GM12891 (cell line): Measurements from ENCODE around the gene NUP155.
A peak's percentile ranks its signal among the peaks of the same experiment; 100 is the strongest.
"Not testable (repeated sequence)": the region's sequence is repeated elsewhere in the genome, so short reads cannot be mapped to it uniquely, and the experiment has no call there.

Experiments
- DNase-seq: peaks from one replicate; pipeline ENCODE4 v3.0.0; 2011; ENCODE audit warnings: low spot score; ENCODE audit not compliant: insufficient read length
- FAIRE-seq: peaks from 2 replicates; lab custom pipeline; 2011; peaks lifted over from hg19 to GRCh38; lab: Jason Lieb, UNC
- PAX5 ChIP-seq: IDR thresholded peaks from 2 replicates; pipeline ENCODE4 v1.6.1; 2011; ENCODE audit warnings: low read length, moderate library complexity, mild to moderate bottlenecking; ENCODE audit not compliant: insufficient read depth, severe bottlenecking
- POLR2A ChIP-seq: IDR thresholded peaks from 2 replicates; pipeline ENCODE4 v1.6.1; 2011; ENCODE audit warnings: low read depth, low read length, control low read depth
- POLR2AphosphoS5 ChIP-seq: IDR thresholded peaks from 2 replicates; pipeline ENCODE4 v1.6.1; 2011; ENCODE audit warnings: low read depth, low read length, control low read depth
- POU2F2 ChIP-seq: IDR thresholded peaks from 2 replicates; pipeline ENCODE4 v1.6.1; 2011; ENCODE audit warnings: low read depth, mild to moderate bottlenecking, control low read depth, low read length, moderate library complexity
- SPI1 ChIP-seq: IDR thresholded peaks from 2 replicates; pipeline ENCODE4 v1.6.1; 2011; ENCODE audit warnings: low read depth, low read length, control low read depth
- TAF1 ChIP-seq: IDR thresholded peaks from 2 replicates; pipeline ENCODE4 v1.6.1; 2011; ENCODE audit warnings: low read depth, low read length, control low read depth

NUP155 gene

DNA sequence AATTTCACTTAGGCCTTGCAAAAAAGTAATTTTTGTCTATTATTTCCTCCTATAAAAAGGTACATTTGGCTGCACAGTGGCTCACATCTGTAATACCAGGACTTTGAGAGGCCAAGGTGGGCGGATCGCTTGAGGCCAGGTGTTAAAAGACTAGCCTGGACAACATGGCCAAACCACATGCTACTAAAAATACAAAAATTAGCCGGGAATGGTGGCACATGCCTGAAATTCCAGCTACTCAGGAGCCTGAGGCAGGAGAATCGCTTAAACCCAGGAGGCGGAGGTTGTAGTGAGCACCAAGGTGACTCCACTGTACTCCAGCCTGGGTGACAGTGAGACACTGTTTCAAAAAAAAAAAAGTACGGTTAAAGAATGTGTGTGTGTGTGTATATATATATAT, 15.7 kb downstream of the NUP155 start:
- DNase-seq (no peak), FAIRE-seq (no peak)
- TF ChIP-seq TAF1 (no peak), SPI1 (no peak), POLR2AphosphoS5 (no peak), PAX5 (no peak), POLR2A (no peak), POU2F2 (no peak)

DNA sequence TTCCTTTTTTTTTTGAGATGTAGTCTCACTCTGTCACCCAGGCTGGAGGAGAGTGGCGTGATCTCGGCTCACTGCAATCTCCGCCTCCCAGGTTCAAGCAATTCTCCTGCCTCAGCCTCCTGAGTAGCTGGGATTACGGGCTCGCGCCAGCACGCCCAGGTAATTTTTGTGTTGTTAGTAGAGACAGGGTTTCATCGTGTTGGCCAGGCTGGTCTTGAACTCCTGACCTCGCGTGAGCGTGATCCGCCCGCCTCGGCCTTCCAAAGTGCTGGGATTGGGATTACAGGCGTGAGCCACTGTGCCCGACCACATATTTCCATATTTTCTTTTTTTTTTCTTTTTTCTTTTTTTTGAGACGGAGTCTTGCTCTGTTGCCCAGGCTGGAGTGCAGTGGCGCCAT, 28.2 kb downstream of the NUP155 start:
- not testable (repeated sequence) for DNase-seq, FAIRE-seq

- not testable (repeated sequence) for FAIRE-seq
Measured at GRCh38 chr5:37334754-37335153, 36.2 kb downstream of the NUP155 start.

GRCh38 chr5:37326536-37326935, 44.4 kb downstream of the NUP155 start:
- FAIRE-seq (no peak), DNase-seq (no peak)
- TF ChIP-seq POU2F2, result no peak
- no peak for TF ChIP-seq TAF1
- TF ChIP-seq SPI1, result no peak
- TF ChIP-seq PAX5, result no peak
- TF ChIP-seq POLR2AphosphoS5, result no peak
- no peak for TF ChIP-seq POLR2A

More at GRCh38 chr5:37334754-37335153, 36.2 kb downstream of the NUP155 start:
- DNase-seq, result not testable (repeated sequence)

GRCh38 chr5:37323607-37324006, 47.3 kb downstream of the NUP155 start:
- FAIRE-seq (no peak), DNase-seq (no peak)
- no peak for TF ChIP-seq TAF1
- TF ChIP-seq PAX5, result no peak
- no peak for TF ChIP-seq POLR2A
- TF ChIP-seq POU2F2, result no peak
- TF ChIP-seq SPI1, result no peak
- TF ChIP-seq POLR2AphosphoS5, result no peak

GRCh38 chr5:37319037-37319782, 51.7 kb downstream of the NUP155 start:
- FAIRE-seq, result no peak
- no peak for TF ChIP-seq SPI1
- no peak for TF ChIP-seq POLR2A
- no peak for TF ChIP-seq POU2F2
- TF ChIP-seq PAX5, result no peak
- TF ChIP-seq POLR2AphosphoS5, result no peak
- TF ChIP-seq TAF1, result no peak
- DNase-seq, result no peak

DNA sequence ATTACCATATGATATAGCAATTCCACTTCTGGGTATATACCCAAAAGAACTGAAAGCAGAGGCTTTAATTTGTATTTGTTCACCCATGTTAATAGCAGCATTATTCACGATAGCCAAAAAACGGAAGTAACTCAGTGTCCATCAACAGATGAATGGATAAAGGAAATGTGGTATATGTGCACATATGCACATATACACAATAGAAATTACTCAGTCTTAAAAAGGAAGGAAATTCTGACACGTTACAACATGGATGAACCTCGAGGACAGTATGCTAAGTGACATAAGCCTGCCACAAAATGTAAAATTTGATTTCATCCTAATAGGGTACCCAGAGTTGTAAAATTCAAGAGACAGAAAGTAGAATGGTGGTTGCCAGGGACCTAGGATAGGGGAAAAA, 54.9 kb downstream of the NUP155 start:
- FAIRE-seq (peak; percentile 9), DNase-seq (no peak)
- no peak for TF ChIP-seq POLR2AphosphoS5
- TF ChIP-seq TAF1, result no peak
- TF ChIP-seq POU2F2, result no peak
- TF ChIP-seq SPI1, result no peak
- TF ChIP-seq POLR2A, result no peak

DNA sequence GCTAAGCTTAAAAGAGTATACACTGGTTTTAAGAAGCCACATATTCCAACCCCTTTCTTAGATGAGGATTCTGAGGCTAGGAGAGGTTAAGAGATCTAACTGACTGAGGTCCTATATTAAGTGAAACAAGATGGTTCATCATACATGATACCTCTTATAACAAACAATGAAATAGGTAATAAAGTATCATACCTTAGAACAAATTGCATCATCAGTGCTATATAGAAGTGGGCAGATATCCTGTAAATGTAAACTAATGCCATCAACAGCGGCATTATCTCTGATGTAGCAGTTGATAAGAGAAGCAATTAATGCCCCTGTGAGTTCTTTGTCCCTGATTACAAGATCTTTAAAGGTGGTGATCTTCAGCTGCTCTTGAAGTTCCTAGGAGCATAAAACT, 60.5 kb downstream of the NUP155 start:
- TF ChIP-seq POLR2AphosphoS5 (no peak), SPI1 (no peak), POLR2A (no peak), TAF1 (no peak), POU2F2 (no peak), PAX5 (no peak)
- FAIRE-seq, result no peak
- no peak for DNase-seq

GRCh38 chr5:37308793-37309192, 62.1 kb downstream of the NUP155 start:
- FAIRE-seq (no peak), DNase-seq (no peak)
- TF ChIP-seq PAX5 (no peak), TAF1 (no peak), POLR2A (no peak), POLR2AphosphoS5 (no peak), SPI1 (no peak), POU2F2 (no peak)

- no peak for DNase-seq
- no peak for FAIRE-seq
- TF ChIP-seq PAX5 (no peak), TAF1 (no peak), POLR2A (no peak), SPI1 (no peak), POU2F2 (no peak), POLR2AphosphoS5 (no peak)
Measured at GRCh38 chr5:37304888-37305287, 66.0 kb downstream of the NUP155 start.

GRCh38 chr5:37296313-37296712, 74.6 kb downstream of the NUP155 start:
- DNase-seq, FAIRE-seq: not testable (repeated sequence)

DNA sequence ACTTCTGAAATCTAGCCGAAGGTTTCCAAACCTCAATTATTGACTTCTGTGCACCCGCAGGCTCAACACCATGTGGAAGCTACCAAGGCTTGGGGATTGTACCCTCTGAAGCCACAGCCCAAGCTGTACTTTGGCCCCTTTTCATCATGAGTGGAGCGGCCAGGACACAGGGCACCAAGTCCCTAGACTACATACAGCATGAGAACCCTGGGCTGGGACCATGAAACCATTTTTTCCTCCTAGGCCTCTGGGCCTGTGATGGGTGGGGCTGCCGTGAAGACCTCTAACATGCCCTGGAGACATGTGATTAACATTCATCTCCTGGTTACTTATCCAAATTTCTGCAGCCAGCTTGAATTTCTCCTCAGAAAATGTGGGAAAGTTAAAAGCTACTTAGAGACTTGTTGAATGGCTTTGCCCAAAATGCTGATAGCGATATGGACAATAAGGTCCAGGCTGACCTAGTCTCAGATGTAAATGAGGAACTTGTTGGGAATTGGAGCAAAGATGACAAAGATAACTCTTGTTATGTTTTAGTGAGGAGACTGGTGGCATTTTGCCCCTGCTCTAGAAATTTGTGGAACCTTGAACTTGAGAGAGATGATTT, 87.6 kb downstream of the NUP155 start:
- FAIRE-seq (no peak), DNase-seq (no peak)
- no peak for TF ChIP-seq PAX5
- no peak for TF ChIP-seq SPI1
- no peak for TF ChIP-seq POLR2A
- TF ChIP-seq POLR2AphosphoS5, result no peak
- TF ChIP-seq POU2F2, result no peak
- TF ChIP-seq TAF1, result no peak
